Chondrocyte (in vitro differentiated cells): ENCODE results near the gene CBFA2T2. TPM values are rescaled to one million over a fixed set of nuclear protein-coding genes. Genes with fewer than 3 reads are reported as not detected.
"Not testable (repeated sequence)": the region's sequence is repeated elsewhere in the genome, so short reads cannot be mapped to it uniquely, and the experiment has no call there.

ENCODE experiments used
- DNase-seq: peaks from one replicate; pipeline ENCODE4 v3.0.0; 2021; ENCODE audit warnings: mixed read lengths, low spot score
- H3K27ac Mint-ChIP-seq: one replicate; pipeline ENCODE4 v1.8.0; 2021; ENCODE audit warnings: mild to moderate bottlenecking, moderate library complexity, mixed read lengths; ENCODE audit not compliant: unreplicated experiment
- H3K27me3 Mint-ChIP-seq: 2 replicates; pipeline ENCODE4 v1.8.0; 2021; ENCODE audit warnings: low read depth, mixed read lengths
- H3K36me3 Mint-ChIP-seq: 2 replicates; pipeline ENCODE4 v1.8.0; 2021; ENCODE audit warnings: low read depth, mixed read lengths
- H3K4me1 Mint-ChIP-seq: 2 replicates; pipeline ENCODE4 v1.8.0; 2021; ENCODE audit warnings: low read depth, mild to moderate bottlenecking, mixed read lengths
- H3K4me3 Mint-ChIP-seq: one replicate; pipeline ENCODE4 v1.8.0; 2021; ENCODE audit warnings: mild to moderate bottlenecking, moderate library complexity, mixed read lengths; ENCODE audit not compliant: unreplicated experiment
- H3K9me3 Mint-ChIP-seq: 2 replicates; pipeline ENCODE4 v1.8.0; 2021; ENCODE audit warnings: low read depth, mixed read lengths
- CTCF ChIP-seq: fragments of 200-600 bp; sonication (generic); IDR thresholded peaks from 2 replicates; pipeline ENCODE4 v1.5.0; 2021; ENCODE audit warnings: antibody characterized with exemption, mild to moderate bottlenecking, moderate library complexity
- long read RNA-seq: library from polyadenylated mRNA; stranded (forward); transcript quantifications from one replicate; pipeline ENCODE4 v2.0.0, GENCODE V29; 2021
- total RNA-seq: library from RNA; stranded (reverse); gene quantifications from 3 replicates; pipeline ENCODE4 v1.2.1, GENCODE V29; 2021

CBFA2T2 gene
- total RNA-seq = 14.7 to 23.6 TPM (median 23.5 TPM) in 3 replicates
- long read RNA-seq, partial matches to known transcripts = 9 of 18 reads
- long read RNA-seq, other reads (novel, unspliced or antisense) = 8 of 18 reads

GRCh38 chr20:33490023-33490933 lies at the start of gene CBFA2T2:
Gene CBFA2T2 (plus strand): TSS chr20:33490096. CDS start chr20:33490268, 172 bp downstream.
- H3K36me3 Mint-ChIP-seq = no peaks in the 10 kb centered on the region
- peak; percentile 33 for TF ChIP-seq CTCF
- H3K4me1 Mint-ChIP-seq = peaks cover 14% of the 10 kb centered on the region
- no peaks in the 10 kb centered on the region for H3K9me3 Mint-ChIP-seq
- H3K27ac Mint-ChIP-seq = peak within 1 kb of the TSS; percentile 97
- no peak for DNase-seq
- peak within 1 kb of the TSS; percentile 85 for H3K4me3 Mint-ChIP-seq
- no peaks in the 10 kb centered on the region for H3K27me3 Mint-ChIP-seq

GRCh38 chr20:33440562-33440961 lies 49.3 kb upstream of the CBFA2T2 start:
- not testable (repeated sequence) for H3K9me3 Mint-ChIP-seq, H3K4me3 Mint-ChIP-seq, H3K27ac Mint-ChIP-seq, H3K27me3 Mint-ChIP-seq, H3K36me3 Mint-ChIP-seq, DNase-seq
- peaks cover 55% of the 10 kb centered on the region for H3K4me1 Mint-ChIP-seq

- no peaks in the 10 kb centered on the region for H3K36me3 Mint-ChIP-seq
- no peaks in the 10 kb centered on the region for H3K9me3 Mint-ChIP-seq
- H3K27me3 Mint-ChIP-seq = no peaks in the 10 kb centered on the region
- peak overlapping the region; percentile 17 for H3K27ac Mint-ChIP-seq
- H3K4me1 Mint-ChIP-seq = peaks cover 52% of the 10 kb centered on the region
- DNase-seq = no peak
- H3K4me3 Mint-ChIP-seq = peak overlapping the region; percentile 9
- no peak for TF ChIP-seq CTCF
Observed at GRCh38 chr20:33441142-33441955, 48.5 kb upstream of the CBFA2T2 start.

- H3K27ac Mint-ChIP-seq = peak overlapping the region; percentile 20
- no peaks in the 10 kb centered on the region for H3K9me3 Mint-ChIP-seq
- TF ChIP-seq CTCF = no peak
- DNase-seq = no peak
- H3K4me1 Mint-ChIP-seq = peaks cover 48% of the 10 kb centered on the region
- peak overlapping the region; percentile 82 for H3K4me3 Mint-ChIP-seq
- no peaks in the 10 kb centered on the region for H3K27me3 Mint-ChIP-seq
- no peaks in the 10 kb centered on the region for H3K36me3 Mint-ChIP-seq
Observed at GRCh38 chr20:33442136-33443005, 47.5 kb upstream of the CBFA2T2 start.

GRCh38 chr20:33443006-33443511 lies 46.8 kb upstream of the CBFA2T2 start:
- peaks cover 41% of the 10 kb centered on the region for H3K4me1 Mint-ChIP-seq
- TF ChIP-seq CTCF = no peak
- DNase-seq = no peak
- H3K27me3 Mint-ChIP-seq = no peaks in the 10 kb centered on the region
- H3K27ac Mint-ChIP-seq = peak overlapping the region; percentile 27
- peak overlapping the region; percentile 82 for H3K4me3 Mint-ChIP-seq
- no peaks in the 10 kb centered on the region for H3K36me3 Mint-ChIP-seq
- H3K9me3 Mint-ChIP-seq = no peaks in the 10 kb centered on the region
